Smooth muscle cell (in vitro differentiated cells): Measurements from ENCODE around the gene CCDC61. TPM values are rescaled to one million over a fixed set of nuclear protein-coding genes. Genes with fewer than 3 reads are reported as not detected.

Experiments used
- DNase-seq: peaks from one replicate; lab custom pipeline; 2025; ENCODE audit not compliant: unreplicated experiment; lab: John Stamatoyannopoulos, UW
- H2AFZ ChIP-seq: fragments of 200-600 bp; sonication (generic); 2 replicates; pipeline ENCODE4 v1.6.0; 2016; ENCODE audit warnings: antibody characterized with exemption, low read depth, mild to moderate bottlenecking
- H3F3A ChIP-seq: fragments of 200-600 bp; sonication (generic); 2 replicates; pipeline ENCODE4 v1.6.0; 2017; ENCODE audit warnings: antibody characterized with exemption, low read depth
- H3K27ac ChIP-seq: fragments of 200-600 bp; sonication (generic); 2 replicates; pipeline ENCODE4 v1.5.1; 2016; ENCODE audit warnings: low read depth, mild to moderate bottlenecking
- H3K27me3 ChIP-seq: fragments of 200-600 bp; sonication (generic); 2 replicates; pipeline ENCODE4 v1.6.1; 2016; ENCODE audit warnings: low read depth, mild to moderate bottlenecking
- H3K36me3 ChIP-seq: fragments of 200-600 bp; sonication (generic); 2 replicates; pipeline ENCODE4 v1.5.1; 2016; ENCODE audit warnings: low read depth
- H3K4me1 ChIP-seq: fragments of 200-600 bp; sonication (generic); 2 replicates; pipeline ENCODE4 v1.5.1; 2016; ENCODE audit warnings: low read depth
- H3K4me2 ChIP-seq: fragments of 200-600 bp; sonication (generic); 2 replicates; pipeline ENCODE4 v1.6.0; 2016; ENCODE audit warnings: mild to moderate bottlenecking
- H3K4me3 ChIP-seq: fragments of 200-600 bp; sonication (generic); 2 replicates; pipeline ENCODE4 v1.5.1; 2016; ENCODE audit warnings: mild to moderate bottlenecking
- H3K79me2 ChIP-seq: fragments of 200-600 bp; sonication (generic); 2 replicates; pipeline ENCODE4 v1.6.0; 2016; ENCODE audit warnings: low read depth, mild to moderate bottlenecking
- H3K9ac ChIP-seq: fragments of 200-600 bp; sonication (generic); 2 replicates; pipeline ENCODE4 v1.6.0; 2016; ENCODE audit warnings: low read depth
- H3K9me3 ChIP-seq: fragments of 200-600 bp; sonication (generic); replicated peaks from 2 replicates; pipeline ENCODE4 v1.5.1; 2016; ENCODE audit warnings: low read depth
- H4K20me1 ChIP-seq: fragments of 200-600 bp; sonication (generic); 2 replicates; pipeline ENCODE4 v1.6.0; 2016; ENCODE audit warnings: low read depth
- WGBS: methylation state at CpG from one replicate; pipeline ENCODE4 v1.1.7; 2016; ENCODE audit warnings: low lambda C conversion rate; 5-methylcytosine and 5-hydroxymethylcytosine counted together
- polyA plus RNA-seq: library from polyadenylated mRNA; unstranded; fragments of >200 nt; fragmentation: Nextera tagmentation; extraction: Ambion mirVana; gene quantifications from 2 replicates; pipeline ENCODE4 v1.2.1, GENCODE V29; 2016
- total RNA-seq: library from RNA; depleted of rRNA; stranded (reverse); fragments of >200 nt; gene quantifications from 2 replicates; pipeline ENCODE4 v1.2.3, GENCODE V29; 2014
- TF ChIP-seq, protein P1 (sequence below): fragments of 200-600 bp; sonication (generic); IDR thresholded peaks from 2 replicates; pipeline ENCODE4 v1.5.1; 2017; ENCODE audit warnings: borderline replicate concordance, mild to moderate bottlenecking, antibody characterized with exemption; ENCODE audit not compliant: insufficient read depth, poor library complexity, severe bottlenecking

Gene CCDC61
- total and polyA plus RNA-seq, 2 experiments from 2014 or later, result 5.3 to 7.0 TPM

DNA sequence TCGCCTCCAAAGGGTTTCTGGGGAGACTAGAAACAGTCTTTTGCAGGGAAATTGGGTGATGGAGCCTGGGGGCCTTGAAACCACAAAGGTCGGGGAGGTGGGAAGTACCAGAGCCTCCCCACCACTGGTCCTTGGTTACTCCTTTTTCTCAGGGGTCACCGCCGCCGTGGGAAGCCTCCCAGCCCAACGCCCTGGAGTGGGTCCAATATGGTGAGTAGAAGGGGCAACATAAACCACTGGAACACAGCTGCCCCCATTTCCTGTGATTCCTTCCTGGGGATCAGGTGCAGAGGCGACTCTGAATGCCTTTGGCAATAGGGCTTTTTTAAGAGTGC, 21.8 kb downstream of the CCDC61 start:
- 72% methylated on average over 7 of the region's 7 CpGs for whole genome bisulfite sequencing
- no peaks in the 10 kb centered on the region for H3F3A ChIP-seq
- no peak overlapping the region for H3K4me3 ChIP-seq
- no peak overlapping the region for H2AFZ ChIP-seq
- TF ChIP-seq, protein P1, sequence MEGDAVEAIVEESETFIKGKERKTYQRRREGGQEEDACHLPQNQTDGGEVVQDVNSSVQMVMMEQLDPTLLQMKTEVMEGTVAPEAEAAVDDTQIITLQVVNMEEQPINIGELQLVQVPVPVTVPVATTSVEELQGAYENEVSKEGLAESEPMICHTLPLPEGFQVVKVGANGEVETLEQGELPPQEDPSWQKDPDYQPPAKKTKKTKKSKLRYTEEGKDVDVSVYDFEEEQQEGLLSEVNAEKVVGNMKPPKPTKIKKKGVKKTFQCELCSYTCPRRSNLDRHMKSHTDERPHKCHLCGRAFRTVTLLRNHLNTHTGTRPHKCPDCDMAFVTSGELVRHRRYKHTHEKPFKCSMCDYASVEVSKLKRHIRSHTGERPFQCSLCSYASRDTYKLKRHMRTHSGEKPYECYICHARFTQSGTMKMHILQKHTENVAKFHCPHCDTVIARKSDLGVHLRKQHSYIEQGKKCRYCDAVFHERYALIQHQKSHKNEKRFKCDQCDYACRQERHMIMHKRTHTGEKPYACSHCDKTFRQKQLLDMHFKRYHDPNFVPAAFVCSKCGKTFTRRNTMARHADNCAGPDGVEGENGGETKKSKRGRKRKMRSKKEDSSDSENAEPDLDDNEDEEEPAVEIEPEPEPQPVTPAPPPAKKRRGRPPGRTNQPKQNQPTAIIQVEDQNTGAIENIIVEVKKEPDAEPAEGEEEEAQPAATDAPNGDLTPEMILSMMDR, result no peak
- no peaks in the 10 kb centered on the region for H3K9me3 ChIP-seq
- no peak overlapping the region for H3K4me2 ChIP-seq
- H3K27me3 ChIP-seq, result peaks cover 37% of the 10 kb centered on the region
- no peaks in the 10 kb centered on the region for H3K79me2 ChIP-seq
- H3K9ac ChIP-seq, result no peak overlapping the region
- H3K36me3 ChIP-seq, result no peaks in the 10 kb centered on the region
- DNase-seq, result no peak
- peaks cover 4% of the 10 kb centered on the region for H3K4me1 ChIP-seq
- H4K20me1 ChIP-seq, result peaks cover 26% of the 10 kb centered on the region
- H3K27ac ChIP-seq, result no peak overlapping the region

DNA sequence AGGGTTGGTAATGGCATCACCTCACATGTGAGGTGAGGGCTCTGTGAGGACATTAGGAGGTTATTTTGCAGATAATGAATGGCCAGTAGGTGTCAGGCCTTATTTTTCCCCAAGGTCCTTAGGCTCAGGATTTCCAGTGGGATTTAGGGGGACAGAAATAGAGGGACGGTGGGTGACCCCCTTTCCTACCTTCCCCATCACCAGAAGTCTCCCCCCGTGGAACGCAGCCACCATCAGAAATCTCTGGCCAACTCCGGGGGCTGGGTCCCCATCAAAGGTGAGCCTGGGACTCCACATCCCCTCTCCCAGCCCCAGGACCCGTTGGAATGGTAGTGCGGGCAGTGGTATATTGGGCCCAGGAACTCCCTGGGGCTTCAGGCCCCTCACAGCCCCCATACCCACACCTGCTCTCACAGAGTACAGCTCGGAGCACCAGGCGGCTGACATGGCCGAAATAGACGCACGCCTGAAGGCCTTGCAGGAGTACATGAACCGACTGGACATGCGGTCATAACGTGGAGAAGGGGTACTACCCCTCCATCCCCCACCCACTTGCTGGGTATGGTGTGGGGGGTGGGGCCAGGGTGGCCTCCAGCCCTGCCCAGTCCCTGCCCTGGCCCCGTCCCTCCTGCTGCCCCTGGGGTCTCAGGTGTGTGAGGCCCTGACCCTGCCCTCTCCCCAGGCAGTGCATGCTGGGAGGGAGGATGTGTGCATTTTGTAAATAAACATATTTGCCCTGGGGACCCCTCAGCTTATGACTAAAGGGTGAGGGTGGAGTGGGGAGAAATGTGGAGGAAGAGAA, 22.8 kb downstream of the CCDC61 start:
- TF ChIP-seq, protein P1, result no peak
- no peaks in the 10 kb centered on the region for H3K9me3 ChIP-seq
- H3F3A ChIP-seq, result no peaks in the 10 kb centered on the region
- H3K36me3 ChIP-seq, result no peaks in the 10 kb centered on the region
- peaks cover 26% of the 10 kb centered on the region for H4K20me1 ChIP-seq
- DNase-seq, result no peak
- no peak overlapping the region for H3K4me3 ChIP-seq
- over 99% methylated on average over 14 of the region's 15 CpGs for WGBS
- H3K27me3 ChIP-seq, result peaks cover 35% of the 10 kb centered on the region
- peaks cover 4% of the 10 kb centered on the region for H3K4me1 ChIP-seq
- H3K9ac ChIP-seq, result no peak overlapping the region
- H3K4me2 ChIP-seq, result no peak overlapping the region
- no peaks in the 10 kb centered on the region for H3K79me2 ChIP-seq
- H2AFZ ChIP-seq, result no peak overlapping the region
- no peak overlapping the region for H3K27ac ChIP-seq

DNA sequence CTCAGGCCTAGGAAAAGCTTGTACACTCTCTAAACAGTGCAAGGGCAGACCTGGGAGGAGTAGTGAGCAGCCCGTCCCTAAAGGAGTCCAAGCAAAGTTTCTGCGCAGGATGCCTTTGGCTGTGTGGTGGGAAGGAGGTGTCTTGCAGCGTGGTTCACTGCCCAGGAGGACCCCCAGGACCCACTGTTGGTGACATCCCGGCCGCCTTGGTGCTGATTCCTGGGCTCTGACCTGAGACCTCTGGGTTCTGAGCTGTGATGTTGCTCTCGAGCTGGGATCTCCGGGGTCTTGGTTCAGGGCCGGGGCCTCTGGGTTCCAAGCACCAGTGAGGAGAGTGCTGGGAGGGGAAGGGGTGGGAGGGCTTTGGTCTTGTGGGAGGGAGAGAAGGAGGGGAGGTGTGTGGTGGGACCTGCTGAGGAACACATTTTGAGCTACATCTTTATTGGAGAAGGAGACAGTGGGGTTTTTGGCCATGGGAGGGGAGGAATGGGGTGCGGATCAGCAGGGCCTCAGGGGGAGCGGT, 23.5 kb downstream of the CCDC61 start:
- Histone ChIP-seq H3K4me1 (peaks cover 4% of the 10 kb centered on the region), H3K9me3 (no peaks in the 10 kb centered on the region), H3F3A (no peaks in the 10 kb centered on the region), H3K27me3 (peaks cover 28% of the 10 kb centered on the region), H3K79me2 (no peaks in the 10 kb centered on the region), H3K27ac (no peak overlapping the region), H3K4me3 (no peak overlapping the region), H4K20me1 (peaks cover 26% of the 10 kb centered on the region), H3K9ac (no peak overlapping the region), H2AFZ (no peak overlapping the region), H3K36me3 (no peaks in the 10 kb centered on the region), H3K4me2 (no peak overlapping the region)
- no peak for DNase-seq
- TF ChIP-seq, protein P1, result no peak
- 95% methylated on average over 10 of the region's 10 CpGs for WGBS

DNA sequence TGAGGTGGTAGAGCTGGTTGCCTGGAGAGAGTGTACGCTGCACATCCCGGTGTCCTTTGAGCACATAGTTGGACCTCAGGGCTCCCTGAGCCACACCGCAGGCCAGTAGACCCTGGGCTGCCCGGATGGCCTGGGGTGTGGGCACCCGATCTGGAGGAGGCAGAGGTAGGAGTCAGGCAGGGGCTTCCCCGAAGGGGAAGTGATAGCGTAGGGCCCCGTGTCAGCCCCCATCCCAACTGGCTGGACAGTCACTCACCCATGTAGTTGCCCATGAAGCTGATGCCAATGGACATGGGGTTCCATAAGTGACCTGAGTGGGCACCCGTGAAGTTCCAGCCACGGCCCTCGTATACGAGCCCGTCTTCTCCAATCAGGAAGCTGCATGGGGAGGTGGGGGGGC, 24.0 kb downstream of the CCDC61 start:
- TF ChIP-seq, protein P1, result no peak
- no peaks in the 10 kb centered on the region for H3K9me3 ChIP-seq
- no peak overlapping the region for H3K27ac ChIP-seq
- no peaks in the 10 kb centered on the region for H3F3A ChIP-seq
- H3K27me3 ChIP-seq, result peaks cover 23% of the 10 kb centered on the region
- no peak overlapping the region for H3K4me2 ChIP-seq
- no peaks in the 10 kb centered on the region for H3K79me2 ChIP-seq
- no peak overlapping the region for H2AFZ ChIP-seq
- peaks cover 4% of the 10 kb centered on the region for H3K4me1 ChIP-seq
- H3K36me3 ChIP-seq, result no peaks in the 10 kb centered on the region
- no peak overlapping the region for H3K4me3 ChIP-seq
- peaks cover 22% of the 10 kb centered on the region for H4K20me1 ChIP-seq
- no peak for DNase-seq
- H3K9ac ChIP-seq, result no peak overlapping the region
- 95% methylated on average over 13 of the region's 13 CpGs for WGBS
